ENCODE results near the gene FUZ.

FUZ gene

GRCh38 chr19:49764341-49764740 lies 48.8 kb downstream of the FUZ start:
- ChIA-PET CTCF (interaction anchor here (1.1 to 1.5 kb wide), 2 partner anchors 14 to 83 kb away, joined by 3 to 5 read pairs; no protein-coding TSS in a partner anchor), POLR2A (no interaction called here)
- no peak overlapping the region for H3K4me3 ChIP-seq (ENCODE audit: low read depth, low read length)
- no peak for TF ChIP-seq CTCF (IDR thresholded peaks at IDR 0.05; ENCODE audit: insufficient read depth, low read length, missing control alignments)
- DNase-seq (ENCODE audit: low read depth, low spot score): no peak

DNA sequence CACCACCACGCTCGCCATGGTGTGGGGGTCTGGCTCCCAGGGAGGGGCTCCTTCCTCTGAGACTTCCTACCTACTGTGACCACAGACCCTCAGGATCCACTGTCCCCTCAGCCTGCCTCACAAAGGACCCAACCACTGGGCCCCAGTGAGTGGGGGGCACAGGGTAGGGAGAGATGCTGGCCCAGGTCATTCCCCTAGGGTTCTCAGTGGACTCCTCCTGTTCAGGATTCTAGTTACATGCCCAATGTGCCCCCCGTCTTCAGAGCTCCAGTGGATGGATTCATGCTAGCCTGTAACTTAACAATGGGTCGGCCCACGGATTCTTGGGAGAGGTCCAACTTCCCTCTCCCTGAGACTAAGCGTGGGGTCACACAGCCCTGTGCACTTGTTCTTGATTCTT lies 49.9 kb downstream of the FUZ start, which contains the start of gene TSKS:
Gene TSKS, minus strand, starts transcription at position 77 of the 400 bp plus-strand sequence. Its CDS starts 59 bp downstream, at position 18.
- no peak within 1 kb of the TSS for H3K4me3 ChIP-seq (ENCODE audit: low read depth, low read length)
- ChIA-PET CTCF (interaction anchor here (1.0 to 1.5 kb wide), 2 partner anchors 13 to 91 kb away, joined by 3 to 5 read pairs; no protein-coding TSS in a partner anchor), POLR2A (interaction anchor here (0.7 kb wide), 1 partner anchor 23 kb away, joined by 3 read pairs; no protein-coding TSS in a partner anchor)
- TF ChIP-seq CTCF (IDR thresholded peaks at IDR 0.05; ENCODE audit: insufficient read depth, low read length, missing control alignments): no peak
- DNase-seq (ENCODE audit: low read depth, low spot score): no peak

- CTCF ChIA-PET: interaction anchor here (0.9 to 1.5 kb wide), 3 partner anchors 11 to 81 kb away, joined by 3 to 4 read pairs (median 4); no protein-coding TSS in a partner anchor
- no peak overlapping the region for H3K4me3 ChIP-seq (ENCODE audit: low read depth, low read length)
- DNase-seq (ENCODE audit: low read depth, low spot score): no peak
- TF ChIP-seq CTCF (IDR thresholded peaks at IDR 0.05; ENCODE audit: insufficient read depth, low read length, missing control alignments): peak; percentile 32
- POLR2A ChIA-PET: no interaction called here
Observed at GRCh38 chr19:49761625-49762311, 51.3 kb downstream of the FUZ start.

DNA sequence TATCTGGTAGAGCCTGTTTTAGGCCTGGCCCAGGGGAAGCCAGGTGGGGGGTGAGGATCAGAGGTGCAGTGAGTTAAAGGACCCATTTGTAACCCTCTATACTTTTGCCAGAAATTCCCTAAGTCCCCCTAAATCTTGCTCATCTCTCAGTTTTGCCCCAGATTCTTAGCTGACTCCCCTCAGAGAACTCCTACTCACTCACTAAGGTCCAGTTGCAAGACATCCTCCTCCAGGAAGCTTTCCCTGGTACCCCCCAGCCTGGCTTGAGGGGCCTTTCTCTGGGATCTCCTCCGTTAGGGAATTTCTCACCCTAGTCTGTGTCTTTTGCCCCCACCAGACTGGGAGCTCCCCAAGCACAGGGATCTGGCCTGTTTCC lies 51.9 kb downstream of the FUZ start:
- no peak for TF ChIP-seq CTCF (IDR thresholded peaks at IDR 0.05; ENCODE audit: insufficient read depth, low read length, missing control alignments)
- ChIA-PET CTCF (interaction anchor here (0.9 to 1.5 kb wide), 4 partner anchors 10 to 81 kb away, joined by 3 to 4 read pairs (median 4); no protein-coding TSS in a partner anchor), POLR2A (no interaction called here)
- H3K4me3 ChIP-seq (ENCODE audit: low read depth, low read length): no peak overlapping the region
- DNase-seq (ENCODE audit: low read depth, low spot score): no peak

DNA sequence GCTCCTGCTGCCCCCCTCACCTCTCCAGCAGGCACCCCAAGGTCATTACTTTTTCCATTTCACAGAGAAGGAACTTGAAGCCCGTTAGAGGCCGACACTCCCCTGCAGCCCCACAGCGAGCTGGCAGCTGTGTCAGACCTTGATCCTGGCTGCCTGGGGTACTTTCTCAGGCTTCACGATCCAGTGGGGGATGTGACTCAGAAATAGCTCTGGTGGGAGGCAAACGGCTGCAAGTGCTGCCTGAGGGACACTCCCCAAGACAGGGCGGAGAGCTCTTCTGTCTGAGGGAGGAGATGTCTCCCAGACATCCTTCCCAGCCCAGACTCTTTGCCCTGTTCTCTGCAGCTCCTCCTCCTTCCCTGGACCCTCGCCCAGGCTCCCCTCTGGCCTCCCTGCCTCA lies 54.8 kb downstream of the FUZ start:
- CTCF ChIA-PET: interaction anchor here (0.9 to 2.9 kb wide), 3 partner anchors 10 to 77 kb away, joined by 3 to 15 read pairs (median 3); no protein-coding TSS in a partner anchor
- no peak for TF ChIP-seq CTCF (IDR thresholded peaks at IDR 0.05; ENCODE audit: insufficient read depth, low read length, missing control alignments)
- no peak overlapping the region for H3K4me3 ChIP-seq (ENCODE audit: low read depth, low read length)
- peak; percentile 46 for DNase-seq (ENCODE audit: low read depth, low spot score)
- POLR2A ChIA-PET: interaction anchor here (0.6 to 1.2 kb wide), 2 partner anchors 10 to 21 kb away, joined by 3 to 4 read pairs; no protein-coding TSS in a partner anchor
